ENCODE data around the gene ZBTB49. TPM values are rescaled to one million over a fixed set of nuclear protein-coding genes. Genes with fewer than 3 reads are reported as not detected.

ZBTB49 gene
- total RNA-seq, 1 experiment from 2014 or later, result 5.6 TPM

DNA sequence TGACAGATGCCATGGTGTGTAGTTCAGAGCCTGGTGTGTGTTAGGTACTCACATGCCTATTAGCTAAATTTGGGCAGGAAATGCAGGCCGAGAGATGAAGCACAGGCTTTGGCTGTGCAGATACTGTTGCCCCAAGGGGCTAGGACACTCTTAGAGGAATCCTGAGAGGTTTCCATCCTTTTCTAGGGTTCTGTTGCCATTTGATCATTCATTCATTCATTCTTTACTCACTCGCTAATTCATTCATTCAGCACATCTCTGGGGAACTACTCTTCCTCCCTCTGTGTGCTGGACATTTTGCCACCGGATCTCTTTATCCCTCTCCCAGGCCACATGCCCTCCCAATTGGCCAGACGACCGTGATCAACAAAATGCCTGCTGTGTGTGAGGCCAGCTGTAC, 53.0 kb downstream of the ZBTB49 start:
- ChIA-PET CTCF (interaction anchor here (0.5 to 1.1 kb wide), 3 partner anchors 16 to 495 kb away, joined by 3 to 4 read pairs (median 3); no protein-coding TSS in a partner anchor), POLR2A (no interaction called here)
- no peaks in the 10 kb centered on the region for H3K9me3 Mint-ChIP-seq
- 0 out of 2 replicates have a peak, but pooled peaks cover 3% of the 10 kb centered on the region for H3K4me1 Mint-ChIP-seq
- no peak overlapping the region for H3K4me3 Mint-ChIP-seq
- DNase-seq (ENCODE audit: low spot score) (no peak), ATAC-seq (no peak)
- no peak overlapping the region for H3K27ac Mint-ChIP-seq
- no peaks in the 10 kb centered on the region for H3K36me3 Mint-ChIP-seq
- H3K27me3 Mint-ChIP-seq (ENCODE audit: low read depth), result peaks cover 5% of the 10 kb centered on the region
- TF ChIP-seq ATF6 (CRISPR knock-in tag; IDR thresholded peaks at IDR 0.05) (no peak), TCF7 (CRISPR knock-in tag; IDR thresholded peaks at IDR 0.05; ENCODE audit: low read depth) (no peak), GABPB1 (CRISPR knock-in tag; IDR thresholded peaks at IDR 0.05) (no peak), ZNF138 (CRISPR knock-in tag; conservative IDR thresholded peaks at IDR 0.05) (no peak), IRF2 (CRISPR knock-in tag; IDR thresholded peaks at IDR 0.05; ENCODE audit: borderline replicate concordance, low read depth) (no peak)

DNA sequence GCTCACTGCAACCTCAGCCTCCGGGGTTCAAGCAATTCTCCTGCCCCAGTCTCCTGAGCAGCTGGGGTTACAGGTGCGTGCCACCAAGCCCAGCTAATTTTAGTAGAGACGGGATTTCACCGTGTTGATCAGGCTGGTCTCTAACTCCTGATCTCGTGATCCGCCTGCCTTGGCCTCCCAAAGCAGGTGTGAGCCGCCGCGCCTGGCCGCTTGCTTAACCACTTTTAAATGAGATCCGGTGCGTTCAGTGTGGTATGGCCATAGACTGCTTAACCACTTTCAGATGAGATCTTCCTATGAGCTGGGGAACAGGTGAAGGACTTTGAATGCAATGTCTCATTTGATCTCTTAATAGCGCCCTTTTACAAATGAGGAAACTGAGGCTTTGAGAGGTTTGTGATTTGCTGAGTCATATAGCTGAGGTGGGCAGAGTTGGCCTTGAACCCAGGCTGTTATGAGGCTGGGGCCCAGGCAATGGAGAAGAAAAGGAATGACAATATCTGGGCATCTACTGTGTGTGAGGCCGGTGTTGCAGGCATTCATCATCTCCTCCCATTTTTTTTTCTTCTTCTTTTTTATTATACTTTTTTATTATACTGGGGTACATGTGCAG, 55.0 kb downstream of the ZBTB49 start:
- ChIA-PET CTCF (interaction anchor here (1.7 kb wide), 1 partner anchor 40 kb away, joined by 4 read pairs; no protein-coding TSS in a partner anchor), POLR2A (no interaction called here)
- ATAC-seq (no peak), DNase-seq (ENCODE audit: low spot score) (no peak)
- Mint-ChIP-seq H3K4me3 (no peak overlapping the region), H3K27me3 (ENCODE audit: low read depth) (peaks cover 16% of the 10 kb centered on the region), H3K36me3 (no peaks in the 10 kb centered on the region; the same call in 1 of the 2 replicates), H3K4me1 (0 out of 2 replicates have a peak, but pooled peaks cover 3% of the 10 kb centered on the region), H3K27ac (no peak overlapping the region), H3K9me3 (peaks cover 13% of the 10 kb centered on the region)
- no peak for TF ChIP-seq OVOL2 (CRISPR knock-in tag; IDR thresholded peaks at IDR 0.05; ENCODE audit: borderline replicate concordance)
- TF ChIP-seq ZNF671 (CRISPR knock-in tag; IDR thresholded peaks at IDR 0.05), result no peak
- TF ChIP-seq ZNF423 (CRISPR knock-in tag; IDR thresholded peaks at IDR 0.05), result no peak
- TF ChIP-seq ZNF138 (CRISPR knock-in tag; conservative IDR thresholded peaks at IDR 0.05), result no peak
- no peak for TF ChIP-seq TEAD1 (CRISPR knock-in tag; IDR thresholded peaks at IDR 0.05)
- TF ChIP-seq CBFB (CRISPR knock-in tag; IDR thresholded peaks at IDR 0.05; ENCODE audit: low read depth), result no peak
- TF ChIP-seq MXD4 (CRISPR knock-in tag; IDR thresholded peaks at IDR 0.05; ENCODE audit: borderline replicate concordance), result no peak
- TF ChIP-seq, protein P1, sequence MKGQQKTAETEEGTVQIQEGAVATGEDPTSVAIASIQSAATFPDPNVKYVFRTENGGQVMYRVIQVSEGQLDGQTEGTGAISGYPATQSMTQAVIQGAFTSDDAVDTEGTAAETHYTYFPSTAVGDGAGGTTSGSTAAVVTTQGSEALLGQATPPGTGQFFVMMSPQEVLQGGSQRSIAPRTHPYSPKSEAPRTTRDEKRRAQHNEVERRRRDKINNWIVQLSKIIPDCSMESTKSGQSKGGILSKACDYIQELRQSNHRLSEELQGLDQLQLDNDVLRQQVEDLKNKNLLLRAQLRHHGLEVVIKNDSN (CRISPR knock-in tag; IDR thresholded peaks at IDR 0.05), result no peak
- TF ChIP-seq, protein P2, sequence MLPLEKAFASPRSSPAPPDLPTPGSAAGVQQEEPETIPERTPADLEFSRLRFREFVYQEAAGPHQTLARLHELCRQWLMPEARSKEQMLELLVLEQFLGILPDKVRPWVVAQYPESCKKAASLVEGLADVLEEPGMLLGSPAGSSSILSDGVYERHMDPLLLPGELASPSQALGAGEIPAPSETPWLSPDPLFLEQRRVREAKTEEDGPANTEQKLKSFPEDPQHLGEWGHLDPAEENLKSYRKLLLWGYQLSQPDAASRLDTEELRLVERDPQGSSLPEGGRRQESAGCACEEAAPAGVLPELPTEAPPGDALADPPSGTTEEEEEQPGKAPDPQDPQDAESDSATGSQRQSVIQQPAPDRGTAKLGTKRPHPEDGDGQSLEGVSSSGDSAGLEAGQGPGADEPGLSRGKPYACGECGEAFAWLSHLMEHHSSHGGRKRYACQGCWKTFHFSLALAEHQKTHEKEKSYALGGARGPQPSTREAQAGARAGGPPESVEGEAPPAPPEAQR (CRISPR knock-in tag; IDR thresholded peaks at IDR 0.05), result no peak
- TF ChIP-seq, protein P3, sequence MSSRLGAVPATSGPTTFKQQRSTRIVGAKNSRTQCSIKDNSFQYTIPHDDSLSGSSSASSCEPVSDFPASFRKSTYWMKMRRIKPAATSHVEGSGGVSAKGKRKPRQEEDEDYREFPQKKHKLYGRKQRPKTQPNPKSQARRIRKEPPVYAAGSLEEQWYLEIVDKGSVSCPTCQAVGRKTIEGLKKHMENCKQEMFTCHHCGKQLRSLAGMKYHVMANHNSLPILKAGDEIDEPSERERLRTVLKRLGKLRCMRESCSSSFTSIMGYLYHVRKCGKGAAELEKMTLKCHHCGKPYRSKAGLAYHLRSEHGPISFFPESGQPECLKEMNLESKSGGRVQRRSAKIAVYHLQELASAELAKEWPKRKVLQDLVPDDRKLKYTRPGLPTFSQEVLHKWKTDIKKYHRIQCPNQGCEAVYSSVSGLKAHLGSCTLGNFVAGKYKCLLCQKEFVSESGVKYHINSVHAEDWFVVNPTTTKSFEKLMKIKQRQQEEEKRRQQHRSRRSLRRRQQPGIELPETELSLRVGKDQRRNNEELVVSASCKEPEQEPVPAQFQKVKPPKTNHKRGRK (CRISPR knock-in tag; IDR thresholded peaks at IDR 0.05; ENCODE audit: borderline replicate concordance), result no peak
- TF ChIP-seq, protein P4, sequence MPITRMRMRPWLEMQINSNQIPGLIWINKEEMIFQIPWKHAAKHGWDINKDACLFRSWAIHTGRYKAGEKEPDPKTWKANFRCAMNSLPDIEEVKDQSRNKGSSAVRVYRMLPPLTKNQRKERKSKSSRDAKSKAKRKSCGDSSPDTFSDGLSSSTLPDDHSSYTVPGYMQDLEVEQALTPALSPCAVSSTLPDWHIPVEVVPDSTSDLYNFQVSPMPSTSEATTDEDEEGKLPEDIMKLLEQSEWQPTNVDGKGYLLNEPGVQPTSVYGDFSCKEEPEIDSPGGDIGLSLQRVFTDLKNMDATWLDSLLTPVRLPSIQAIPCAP (CRISPR knock-in tag; IDR thresholded peaks at IDR 0.05), result no peak
- no peak for TF ChIP-seq AR (CRISPR knock-in tag; IDR thresholded peaks at IDR 0.05)
- TF ChIP-seq, protein P5, sequence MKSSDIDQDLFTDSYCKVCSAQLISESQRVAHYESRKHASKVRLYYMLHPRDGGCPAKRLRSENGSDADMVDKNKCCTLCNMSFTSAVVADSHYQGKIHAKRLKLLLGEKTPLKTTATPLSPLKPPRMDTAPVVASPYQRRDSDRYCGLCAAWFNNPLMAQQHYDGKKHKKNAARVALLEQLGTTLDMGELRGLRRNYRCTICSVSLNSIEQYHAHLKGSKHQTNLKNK (CRISPR knock-in tag; IDR thresholded peaks at IDR 0.05), result no peak
- TF ChIP-seq ELF4 (CRISPR knock-in tag; IDR thresholded peaks at IDR 0.05; ENCODE audit: low read depth), result no peak
- no peak for TF ChIP-seq RORB (CRISPR knock-in tag; IDR thresholded peaks at IDR 0.05)
- no peak for TF ChIP-seq ATF1 (CRISPR knock-in tag; IDR thresholded peaks at IDR 0.05)
- no peak for TF ChIP-seq FOXP4 (CRISPR knock-in tag; IDR thresholded peaks at IDR 0.05)
